ENCODE data around the gene CRYL1.

Gene CRYL1

GRCh38 chr13:20401931-20402856 is 123.5 kb downstream of the CRYL1 start:
- DNase-seq: no peak

- DNase-seq: no peak
These were observed 124.1 kb downstream of the CRYL1 start for GRCh38 chr13:20401531-20401930.

- no peak for DNase-seq
These were observed 124.9 kb downstream of the CRYL1 start for GRCh38 chr13:20400774-20401173.

- no peak for DNase-seq
These were observed 125.7 kb downstream of the CRYL1 start for GRCh38 chr13:20399961-20400360.

DNA sequence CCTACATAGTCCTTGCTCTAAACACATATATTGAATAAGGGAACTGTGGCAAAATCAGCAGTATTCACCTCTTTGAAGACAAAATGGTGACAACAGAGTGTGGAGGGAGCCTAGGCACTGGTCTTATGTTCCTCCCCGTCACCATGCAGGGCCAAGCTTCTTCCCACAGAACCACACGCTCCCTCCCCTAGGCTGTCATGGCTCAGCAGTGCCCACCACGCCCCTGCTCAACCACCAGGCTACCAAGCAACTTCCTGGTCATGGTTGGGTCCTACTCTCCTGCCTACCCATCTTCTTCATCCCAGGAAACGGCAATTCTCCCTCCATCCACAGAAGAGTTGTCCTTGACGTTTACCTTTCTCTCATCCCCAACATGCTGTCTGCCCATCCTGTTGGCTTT is 126.1 kb downstream of the CRYL1 start:
- no peak for DNase-seq

DNA sequence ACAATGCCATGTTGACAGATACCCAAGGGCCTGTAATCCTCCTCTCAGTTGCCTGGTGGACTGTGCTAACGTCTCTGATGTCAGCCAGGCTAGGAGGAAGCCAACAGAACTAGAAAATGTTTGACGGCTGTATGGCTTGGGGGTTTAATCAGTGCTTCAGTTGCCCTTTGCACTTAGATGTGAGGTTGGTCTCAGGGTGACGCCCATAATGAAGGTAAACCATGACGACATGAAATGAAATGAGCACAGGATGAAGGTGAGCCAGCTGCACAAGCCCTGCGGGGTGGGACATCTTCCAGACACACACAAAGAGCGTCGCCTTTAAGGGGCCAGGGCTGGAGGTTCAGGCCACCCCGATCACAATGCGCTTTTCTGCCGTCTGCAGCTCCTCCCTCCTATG is 127.2 kb downstream of the CRYL1 start:
- DNase-seq: no peak

DNA sequence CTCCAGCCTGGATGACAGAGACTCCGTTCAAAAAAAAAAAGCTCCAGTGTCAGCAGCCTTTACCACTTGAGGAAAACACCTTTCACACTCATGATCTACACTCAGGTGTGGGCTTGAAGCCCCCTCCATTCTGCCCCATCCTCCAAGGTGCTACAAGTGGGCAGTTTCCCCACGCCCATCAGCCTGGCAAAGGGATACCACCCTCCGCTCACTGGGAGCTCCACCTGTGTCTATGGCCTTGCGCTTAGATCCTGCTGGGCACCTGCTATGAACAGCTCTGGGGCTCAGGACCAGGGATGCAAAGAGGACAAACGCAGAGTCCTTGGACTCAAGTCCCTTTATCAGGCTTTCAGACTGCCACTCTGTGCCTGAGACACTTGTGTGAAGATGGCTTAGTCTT is 127.8 kb downstream of the CRYL1 start:
- no peak for DNase-seq

- DNase-seq: no peak
These were observed 130.4 kb downstream of the CRYL1 start for GRCh38 chr13:20395061-20395916.

DNA sequence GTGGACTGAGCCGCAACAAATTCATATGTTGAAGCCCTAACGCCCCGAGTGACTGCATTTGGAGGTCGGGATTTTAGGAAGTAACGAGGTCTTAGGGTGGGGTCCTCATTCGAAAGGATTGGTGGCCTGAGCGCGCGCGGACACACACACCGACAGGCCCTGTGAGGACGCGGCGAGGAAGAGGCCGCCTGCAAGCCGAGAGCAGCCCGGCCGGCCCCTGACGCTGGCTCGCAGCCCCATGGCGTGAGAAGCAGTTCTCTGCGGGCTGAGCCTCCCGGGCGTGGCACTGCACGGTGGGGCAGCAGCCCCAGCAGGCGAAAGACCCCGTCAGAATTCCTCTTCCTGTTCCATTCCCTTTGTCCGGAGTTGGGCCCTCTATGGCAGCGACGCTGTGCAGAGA is 131.2 kb downstream of the CRYL1 start:
- no peak for DNase-seq

GRCh38 chr13:20394169-20394501 is 131.5 kb downstream of the CRYL1 start:
- DNase-seq: no peak

- DNase-seq: no peak
These were observed 132.1 kb downstream of the CRYL1 start for GRCh38 chr13:20393273-20394168.

- DNase-seq: no peak
These were observed 133.1 kb downstream of the CRYL1 start for GRCh38 chr13:20392530-20392929.

DNA sequence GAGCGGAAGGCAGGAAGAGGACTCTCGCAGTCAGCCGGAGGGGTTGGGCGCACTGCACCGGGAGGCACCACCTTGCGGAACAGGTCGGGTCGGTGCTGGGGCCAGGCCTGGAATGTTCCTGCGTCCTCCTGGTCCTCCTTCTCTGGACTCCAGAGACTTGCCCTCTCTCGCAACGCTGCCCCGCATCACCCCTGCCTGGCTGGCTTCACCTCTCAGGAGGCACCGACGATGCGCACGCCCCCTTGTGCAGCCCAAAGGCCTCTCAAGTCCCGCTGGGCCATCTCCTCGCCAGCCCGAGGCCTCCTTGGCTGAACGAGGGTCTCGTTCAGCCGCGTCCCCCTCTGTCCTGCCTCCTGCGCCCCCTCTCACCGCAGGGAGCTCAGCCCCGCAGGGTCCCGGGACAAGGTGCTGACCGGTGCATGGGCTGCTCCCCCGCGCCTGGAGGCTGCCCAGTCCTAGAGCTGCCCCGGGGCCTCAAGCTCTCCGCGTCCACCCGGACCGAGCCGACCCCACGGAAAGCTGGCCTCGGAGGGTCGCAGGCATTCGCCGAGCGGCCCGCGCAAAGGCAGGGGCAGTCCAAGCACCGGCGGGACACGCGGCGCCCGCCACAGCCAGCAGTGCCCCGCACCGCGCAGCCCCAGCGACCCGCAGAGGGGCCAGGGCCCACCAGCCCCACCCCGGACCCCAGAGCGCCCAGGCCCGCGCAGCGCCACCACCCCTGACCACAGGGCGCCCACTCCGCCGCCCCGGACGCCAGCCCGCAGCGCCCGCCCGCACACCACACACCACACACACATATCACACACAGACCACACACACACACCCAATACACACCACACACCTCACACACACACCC is 133.8 kb downstream of the CRYL1 start:
- DNase-seq: no peak

- no peak for DNase-seq
These were observed 135.0 kb downstream of the CRYL1 start for GRCh38 chr13:20390526-20391175.

GRCh38 chr13:20389696-20390525 is 135.7 kb downstream of the CRYL1 start:
- DNase-seq: no peak

- DNase-seq: no peak
These were observed 137.5 kb downstream of the CRYL1 start for GRCh38 chr13:20388184-20388583.

- no peak for DNase-seq
These were observed 138.2 kb downstream of the CRYL1 start for GRCh38 chr13:20387441-20387971.

GRCh38 chr13:20387006-20387405 is 138.7 kb downstream of the CRYL1 start:
- no peak for DNase-seq

GRCh38 chr13:20383058-20383457 is 142.6 kb downstream of the CRYL1 start:
- no peak for DNase-seq

Measured in amygdala (tissue), 56 donors.